ENCODE data around the gene SYNGR2. TPM values are rescaled to one million over a fixed set of nuclear protein-coding genes. Genes with fewer than 3 reads are reported as not detected.
A peak's percentile ranks its signal among the peaks of the same experiment; 100 is the strongest.
"Not testable (repeated sequence)": the region's sequence is repeated elsewhere in the genome, so short reads cannot be mapped to it uniquely, and the experiment has no call there.

Gene SYNGR2
- total RNA-seq, 1 experiment from 2014 or later, result 37.6 TPM

GRCh38 chr17:78171591-78172248 is 3.3 kb downstream of the SYNGR2 start:
- DNase-seq (ENCODE audit: low read depth), result not testable (repeated sequence)

- DNase-seq (ENCODE audit: low read depth), result no peak
Observed at GRCh38 chr17:78172249-78173051, 4.1 kb downstream of the SYNGR2 start.

GRCh38 chr17:78173097-78173715 is 4.8 kb downstream of the SYNGR2 start:
- DNase-seq (ENCODE audit: low read depth), result no peak

- DNase-seq (ENCODE audit: low read depth), result no peak
Observed at GRCh38 chr17:78174346-78174869, 6.0 kb downstream of the SYNGR2 start.

GRCh38 chr17:78174870-78175642 is 6.7 kb downstream of the SYNGR2 start:
- no peak for DNase-seq (ENCODE audit: low read depth)

- DNase-seq (ENCODE audit: low read depth), result no peak
Observed at GRCh38 chr17:78175643-78175981, 7.2 kb downstream of the SYNGR2 start.

- no peak for DNase-seq (ENCODE audit: low read depth)
Observed at GRCh38 chr17:78176548-78177025, 8.2 kb downstream of the SYNGR2 start.

- peak; percentile 32 for DNase-seq (ENCODE audit: low read depth)
Observed at GRCh38 chr17:78179372-78179771, 11.0 kb downstream of the SYNGR2 start.

GRCh38 chr17:78180083-78180482 is 11.7 kb downstream of the SYNGR2 start:
- DNase-seq (ENCODE audit: low read depth), result no peak

- DNase-seq (ENCODE audit: low read depth), result no peak
Observed at GRCh38 chr17:78180508-78180907, 12.1 kb downstream of the SYNGR2 start.

- DNase-seq (ENCODE audit: low read depth), result no peak
Observed at GRCh38 chr17:78182504-78182903, 14.1 kb downstream of the SYNGR2 start.

- no peak for DNase-seq (ENCODE audit: low read depth)
Observed at GRCh38 chr17:78183916-78184315, 15.5 kb downstream of the SYNGR2 start.

GRCh38 chr17:78184351-78184750 is 16.0 kb downstream of the SYNGR2 start:
- DNase-seq (ENCODE audit: low read depth), result no peak

- no peak for DNase-seq (ENCODE audit: low read depth)
Observed at GRCh38 chr17:78184868-78185267, 16.5 kb downstream of the SYNGR2 start.

GRCh38 chr17:78185981-78186691 is 17.8 kb downstream of the SYNGR2 start:
- peak; percentile 50 for DNase-seq (ENCODE audit: low read depth)

GRCh38 chr17:78186692-78187595 is 18.6 kb downstream of the SYNGR2 start, which contains the start of the genes AFMID and TK1:
Gene AFMID, plus strand, starts transcription at chr17:78187362. Its CDS starts 9 bp downstream, at chr17:78187371.
Gene TK1, minus strand, starts transcription at chr17:78187052. Its CDS starts 58 bp downstream, at chr17:78186994.
- peak; percentile 94 for DNase-seq (ENCODE audit: low read depth)

GRCh38 chr17:78196716-78197115 is 28.3 kb downstream of the SYNGR2 start:
- no peak for DNase-seq (ENCODE audit: low read depth)

GRCh38 chr17:78197147-78197832 is 28.9 kb downstream of the SYNGR2 start:
- no peak for DNase-seq (ENCODE audit: low read depth)

GRCh38 chr17:78200451-78200850 is 32.1 kb downstream of the SYNGR2 start:
- DNase-seq (ENCODE audit: low read depth), result no peak
